ENCODE measurements around the gene DNAH7.

DNAH7 gene

GRCh38 chr2:195805283-195805976, 263.2 kb downstream of the DNAH7 start:
- no peak for ATAC-seq
- no peak for DNase-seq

GRCh38 chr2:195795879-195796278, 272.8 kb downstream of the DNAH7 start:
- DNase-seq: no peak
- ATAC-seq: no peak

- ATAC-seq (no peak), DNase-seq (no peak)
These were observed 274.8 kb downstream of the DNAH7 start for GRCh38 chr2:195793881-195794280.

- DNase-seq (no peak), ATAC-seq (no peak)
These were observed 286.5 kb downstream of the DNAH7 start for GRCh38 chr2:195782156-195782555.

- no peak for ATAC-seq
- no peak for DNase-seq
These were observed 289.1 kb downstream of the DNAH7 start for GRCh38 chr2:195779491-195779890.

GRCh38 chr2:195769975-195770374, 298.7 kb downstream of the DNAH7 start:
- ATAC-seq: no peak
- DNase-seq: no peak

- ATAC-seq: no peak
- DNase-seq: no peak
These were observed 300.2 kb downstream of the DNAH7 start for GRCh38 chr2:195768431-195768830.

GRCh38 chr2:195766691-195767090, 301.9 kb downstream of the DNAH7 start:
- DNase-seq (no peak), ATAC-seq (no peak)

GRCh38 chr2:195763866-195764265, 304.8 kb downstream of the DNAH7 start:
- no peak for ATAC-seq

GRCh38 chr2:195759877-195760276, 308.8 kb downstream of the DNAH7 start:
- DNase-seq (no peak), ATAC-seq (no peak)

More at GRCh38 chr2:195763866-195764265, 304.8 kb downstream of the DNAH7 start:
- DNase-seq: no peak

GRCh38 chr2:195758846-195759245, 309.8 kb downstream of the DNAH7 start:
- no peak for ATAC-seq
- no peak for DNase-seq

GRCh38 chr2:195756218-195756942, 312.3 kb downstream of the DNAH7 start:
- ATAC-seq (no peak), DNase-seq (no peak)

- ATAC-seq (no peak), DNase-seq (no peak)
These were observed 327.4 kb downstream of the DNAH7 start for GRCh38 chr2:195741191-195741590.

GRCh38 chr2:195737511-195738325, 330.9 kb downstream of the DNAH7 start:
- ATAC-seq (no peak), DNase-seq (no peak)

- DNase-seq: no peak
- no peak for ATAC-seq
These were observed 333.3 kb downstream of the DNAH7 start for GRCh38 chr2:195735347-195735746.

GRCh38 chr2:195734931-195735330, 333.7 kb downstream of the DNAH7 start:
- ATAC-seq: no peak

GRCh38 chr2:195734395-195734794, 334.2 kb downstream of the DNAH7 start:
- ATAC-seq (no peak), DNase-seq (no peak)

More at GRCh38 chr2:195734931-195735330, 333.7 kb downstream of the DNAH7 start:
- no peak for DNase-seq

GRCh38 chr2:195733831-195734230, 334.8 kb downstream of the DNAH7 start:
- ATAC-seq (no peak), DNase-seq (no peak)

- ATAC-seq: no peak
- no peak for DNase-seq
These were observed 336.1 kb downstream of the DNAH7 start for GRCh38 chr2:195732574-195732973.

- ATAC-seq: no peak
- no peak for DNase-seq
These were observed 337.7 kb downstream of the DNAH7 start for GRCh38 chr2:195730912-195731311.

GRCh38 chr2:195727106-195727505, 341.5 kb downstream of the DNAH7 start:
- DNase-seq: no peak
- no peak for ATAC-seq

GRCh38 chr2:195722075-195722474, 346.6 kb downstream of the DNAH7 start:
- DNase-seq (no peak), ATAC-seq (no peak)

GRCh38 chr2:195721042-195721441, 347.6 kb downstream of the DNAH7 start:
- no peak for ATAC-seq
- DNase-seq: no peak

Data from stimulated activated naive CD8-positive, alpha-beta T cell treated with anti-CD3 and anti-CD28 coated beads, Interleukin-15, Interleukin-2, amounts not matched to agents 100 U/mL and 50 U/mL, for 24 hours (primary cell).